DLD1 (cell line): ENCODE data around the gene SPSB2.

Experiments
- in situ Hi-C: cut with HindIII; loops from 2 replicates; pipeline ENCODE4 v1.10.0; 2017; ENCODE audit warnings: low sequenced_read_pairs

SPSB2 gene

DNA sequence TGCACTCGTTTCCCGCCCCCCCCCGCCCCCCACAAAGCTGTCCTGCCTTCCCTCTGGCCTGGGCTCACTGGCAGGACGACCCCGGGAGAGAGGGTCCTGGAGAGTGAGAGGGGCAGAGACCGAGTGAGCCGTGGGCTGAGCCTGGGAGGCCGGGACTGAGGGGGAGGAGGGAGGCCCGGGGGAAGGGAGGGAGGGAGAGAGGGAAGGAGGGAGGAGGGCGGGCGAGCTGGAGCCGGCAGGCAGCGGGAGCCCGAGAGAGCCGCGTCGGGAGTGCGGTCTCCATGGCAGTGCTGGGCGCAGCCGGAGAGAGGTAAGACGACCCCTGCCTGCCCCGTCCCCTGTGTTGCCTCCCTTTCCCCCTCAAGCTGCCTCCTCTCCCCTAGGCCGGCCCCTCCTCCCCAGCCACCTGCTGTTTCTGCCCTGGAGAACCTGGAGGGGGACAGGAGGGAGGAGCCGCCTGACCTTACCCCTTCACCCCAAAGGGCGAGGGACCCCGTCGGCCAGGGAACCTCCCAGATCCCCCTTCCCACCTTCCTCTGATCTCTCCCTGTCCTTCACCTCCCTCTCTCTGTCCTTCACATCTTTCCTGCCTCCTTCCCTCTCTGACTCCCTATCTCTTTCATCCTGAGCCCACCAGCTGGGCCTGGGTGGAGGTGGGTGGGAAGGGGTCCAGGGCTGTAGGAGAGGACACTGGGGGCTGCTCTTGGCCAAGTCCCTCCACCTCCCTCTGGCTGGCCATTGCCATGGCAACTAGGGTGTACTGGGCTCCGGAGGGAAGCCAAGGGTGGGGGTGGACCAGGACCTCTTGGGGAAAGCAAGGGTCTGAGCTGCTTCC lies 51.3 kb downstream of the SPSB2 start, which contains the start of gene GPR162:
Gene GPR162, plus strand, starts transcription at position 231 of the 835 bp plus-strand sequence. CDS start 2,078 bp downstream, outside the sequence.
- in situ Hi-C loops, result no loop called here
